ENCODE results near the gene PLOD2. TPM values are rescaled to one million over a fixed set of nuclear protein-coding genes. Genes with fewer than 3 reads are reported as not detected.

Gene PLOD2
- total RNA-seq (0.52 TPM), polyA plus RNA-seq (not detected)

- peaks cover 40% of the 10 kb centered on the region for H3K27me3 Mint-ChIP-seq
- H3K9me3 ChIP-seq (ENCODE audit: control insufficient read depth in 2 of 2, low read length in 2 of 2) = no peaks in the 10 kb centered on the region
- ATAC-seq (ENCODE audit: low read depth in 2 of 2) = peak in 1 of 2 donors; percentile 18
- peaks cover 0 to 15% (median 0%) of the 10 kb centered on the region in 4 donors for H3K4me1 Mint-ChIP-seq
- no peaks in the 10 kb centered on the region for H3K36me3 ChIP-seq (ENCODE audit: control insufficient read depth, insufficient read depth, low read length)
- peak within 1 kb of the TSS in 3 of 4 donors; percentile 12 to 60 (median 44) for H3K4me3 Mint-ChIP-seq
- no peak within 1 kb of the TSS for H3K4me3 ChIP-seq (ENCODE audit: low read depth, low read length)
- no peak within 1 kb of the TSS for H3K27ac ChIP-seq (ENCODE audit: insufficient read depth, low read length, poor library complexity, severe bottlenecking)
- H3K4me1 ChIP-seq (ENCODE audit: control insufficient read depth, insufficient read depth, low read length, poor library complexity, severe bottlenecking) = peaks cover 9% of the 10 kb centered on the region
- no peak within 1 kb of the TSS for H3K27ac Mint-ChIP-seq
- DNase-seq = peak in 1 of 3 donors; percentile 4
- peaks cover 0 to 8% (median 0%) of the 10 kb centered on the region in 7 donors for H3K9me3 Mint-ChIP-seq
- H3K27me3 ChIP-seq (ENCODE audit: control insufficient read depth, insufficient read depth, low read length) = peaks cover 15% of the 10 kb centered on the region
- H3K36me3 Mint-ChIP-seq = no peaks in the 10 kb centered on the region
Measured at GRCh38 chr3:146160964-146161662, at the start of gene PLOD2. Gene PLOD2, minus strand, starts transcription at chr3:146161184. Its CDS starts 195 bp downstream, at chr3:146160989.

- no peak for DNase-seq
- no peaks in the 10 kb centered on the region for H3K27me3 Mint-ChIP-seq
Measured at GRCh38 chr3:146209371-146209770, 48.4 kb upstream of the PLOD2 start.

GRCh38 chr3:146203776-146204175, 42.8 kb upstream of the PLOD2 start:
- Mint-ChIP-seq H3K9me3 (no peaks in the 10 kb centered on the region), H3K27me3 (no peaks in the 10 kb centered on the region), H3K36me3 (no peaks in the 10 kb centered on the region), H3K27ac (no peak overlapping the region), H3K4me1 (no peaks in the 10 kb centered on the region), H3K4me3 (no peak overlapping the region)
- no peak overlapping the region for H3K27ac ChIP-seq (ENCODE audit: insufficient read depth, low read length, poor library complexity, severe bottlenecking)
- H3K36me3 ChIP-seq (ENCODE audit: control insufficient read depth, insufficient read depth, low read length) = no peaks in the 10 kb centered on the region
- DNase-seq (no peak), ATAC-seq (ENCODE audit: low read depth in 2 of 2) (no peak)
- no peaks in the 10 kb centered on the region for H3K9me3 ChIP-seq (ENCODE audit: control insufficient read depth in 2 of 2, low read length in 2 of 2)
- no peaks in the 10 kb centered on the region for H3K27me3 ChIP-seq (ENCODE audit: control insufficient read depth, insufficient read depth, low read length)
- no peaks in the 10 kb centered on the region for H3K4me1 ChIP-seq (ENCODE audit: control insufficient read depth, insufficient read depth, low read length, poor library complexity, severe bottlenecking)
- H3K4me3 ChIP-seq (ENCODE audit: low read depth, low read length) = no peak overlapping the region

More at GRCh38 chr3:146209371-146209770, 48.4 kb upstream of the PLOD2 start:
- ATAC-seq (ENCODE audit: low read depth in 2 of 2) = no peak
- Mint-ChIP-seq H3K4me3 (no peak overlapping the region), H3K4me1 (no peaks in the 10 kb centered on the region), H3K9me3 (no peaks in the 10 kb centered on the region), H3K27ac (no peak overlapping the region), H3K36me3 (no peaks in the 10 kb centered on the region)
- Histone ChIP-seq H3K9me3 (ENCODE audit: control insufficient read depth in 2 of 2, low read length in 2 of 2) (no peaks in the 10 kb centered on the region), H3K27ac (ENCODE audit: insufficient read depth, low read length, poor library complexity, severe bottlenecking) (no peak overlapping the region), H3K27me3 (ENCODE audit: control insufficient read depth, insufficient read depth, low read length) (no peaks in the 10 kb centered on the region), H3K4me1 (ENCODE audit: control insufficient read depth, insufficient read depth, low read length, poor library complexity, severe bottlenecking) (no peaks in the 10 kb centered on the region), H3K4me3 (ENCODE audit: low read depth, low read length) (no peak overlapping the region), H3K36me3 (ENCODE audit: control insufficient read depth, insufficient read depth, low read length) (no peaks in the 10 kb centered on the region)

GRCh38 chr3:146200461-146201220, 39.7 kb upstream of the PLOD2 start:
- no peak overlapping the region for H3K4me3 ChIP-seq (ENCODE audit: low read depth, low read length)
- no peaks in the 10 kb centered on the region for H3K9me3 ChIP-seq (ENCODE audit: control insufficient read depth in 2 of 2, low read length in 2 of 2)
- no peak overlapping the region for H3K27ac ChIP-seq (ENCODE audit: insufficient read depth, low read length, poor library complexity, severe bottlenecking)
- H3K27me3 ChIP-seq (ENCODE audit: control insufficient read depth, insufficient read depth, low read length) = no peaks in the 10 kb centered on the region
- Mint-ChIP-seq H3K4me3 (no peak overlapping the region), H3K9me3 (no peaks in the 10 kb centered on the region), H3K27me3 (no peaks in the 10 kb centered on the region), H3K36me3 (no peaks in the 10 kb centered on the region), H3K27ac (no peak overlapping the region), H3K4me1 (no peaks in the 10 kb centered on the region)
- no peak for DNase-seq
- H3K4me1 ChIP-seq (ENCODE audit: control insufficient read depth, insufficient read depth, low read length, poor library complexity, severe bottlenecking) = no peaks in the 10 kb centered on the region
- ATAC-seq (ENCODE audit: low read depth in 2 of 2) = no peak
- no peaks in the 10 kb centered on the region for H3K36me3 ChIP-seq (ENCODE audit: control insufficient read depth, insufficient read depth, low read length)

- H3K36me3 ChIP-seq (ENCODE audit: control insufficient read depth, insufficient read depth, low read length) = no peaks in the 10 kb centered on the region
- ATAC-seq (ENCODE audit: low read depth in 2 of 2) (no peak), DNase-seq (no peak)
- no peak overlapping the region for H3K4me3 ChIP-seq (ENCODE audit: low read depth, low read length)
- Mint-ChIP-seq H3K4me1 (no peaks in the 10 kb centered on the region), H3K9me3 (no peaks in the 10 kb centered on the region), H3K27me3 (no peaks in the 10 kb centered on the region), H3K27ac (no peak overlapping the region), H3K4me3 (no peak overlapping the region), H3K36me3 (no peaks in the 10 kb centered on the region)
- H3K27ac ChIP-seq (ENCODE audit: insufficient read depth, low read length, poor library complexity, severe bottlenecking) = no peak overlapping the region
- no peaks in the 10 kb centered on the region for H3K4me1 ChIP-seq (ENCODE audit: control insufficient read depth, insufficient read depth, low read length, poor library complexity, severe bottlenecking)
- H3K27me3 ChIP-seq (ENCODE audit: control insufficient read depth, insufficient read depth, low read length) = no peaks in the 10 kb centered on the region
- no peaks in the 10 kb centered on the region for H3K9me3 ChIP-seq (ENCODE audit: control insufficient read depth in 2 of 2, low read length in 2 of 2)
Measured at GRCh38 chr3:146199762-146200161, 38.8 kb upstream of the PLOD2 start.

GRCh38 chr3:146196789-146197188, 35.8 kb upstream of the PLOD2 start:
- no peak overlapping the region for H3K27ac ChIP-seq (ENCODE audit: insufficient read depth, low read length, poor library complexity, severe bottlenecking)
- H3K4me3 Mint-ChIP-seq = no peak overlapping the region
- no peak for DNase-seq
- H3K36me3 ChIP-seq (ENCODE audit: control insufficient read depth, insufficient read depth, low read length) = no peaks in the 10 kb centered on the region
- no peaks in the 10 kb centered on the region for H3K36me3 Mint-ChIP-seq
- no peak for ATAC-seq (ENCODE audit: low read depth in 2 of 2)
- H3K27ac Mint-ChIP-seq = no peak overlapping the region
- no peaks in the 10 kb centered on the region for H3K9me3 Mint-ChIP-seq
- H3K27me3 Mint-ChIP-seq = no peaks in the 10 kb centered on the region
- H3K4me1 ChIP-seq (ENCODE audit: control insufficient read depth, insufficient read depth, low read length, poor library complexity, severe bottlenecking) = no peaks in the 10 kb centered on the region
- H3K9me3 ChIP-seq (ENCODE audit: control insufficient read depth in 2 of 2, low read length in 2 of 2) = no peaks in the 10 kb centered on the region
- no peak overlapping the region for H3K4me3 ChIP-seq (ENCODE audit: low read depth, low read length)
- H3K4me1 Mint-ChIP-seq = no peaks in the 10 kb centered on the region
- no peaks in the 10 kb centered on the region for H3K27me3 ChIP-seq (ENCODE audit: control insufficient read depth, insufficient read depth, low read length)

- Histone ChIP-seq H3K36me3 (ENCODE audit: control insufficient read depth, insufficient read depth, low read length) (no peaks in the 10 kb centered on the region), H3K27me3 (ENCODE audit: control insufficient read depth, insufficient read depth, low read length) (no peaks in the 10 kb centered on the region), H3K4me1 (ENCODE audit: control insufficient read depth, insufficient read depth, low read length, poor library complexity, severe bottlenecking) (no peaks in the 10 kb centered on the region), H3K27ac (ENCODE audit: insufficient read depth, low read length, poor library complexity, severe bottlenecking) (no peak overlapping the region), H3K9me3 (ENCODE audit: control insufficient read depth in 2 of 2, low read length in 2 of 2) (no peaks in the 10 kb centered on the region), H3K4me3 (ENCODE audit: low read depth, low read length) (no peak overlapping the region)
- Mint-ChIP-seq H3K27ac (no peak overlapping the region), H3K27me3 (no peaks in the 10 kb centered on the region), H3K4me3 (no peak overlapping the region), H3K36me3 (no peaks in the 10 kb centered on the region), H3K4me1 (no peaks in the 10 kb centered on the region), H3K9me3 (no peaks in the 10 kb centered on the region)
- DNase-seq (no peak), ATAC-seq (ENCODE audit: low read depth in 2 of 2) (no peak)
Measured at GRCh38 chr3:146195605-146196004, 34.6 kb upstream of the PLOD2 start.
